Fibroblast of lung (primary cell): ENCODE results near the gene CHST9.

Experiments
- EZH2 ChIP-seq: IDR thresholded peaks from 2 replicates; pipeline ENCODE4 v1.5.1; 2012; ENCODE audit warnings: low read length, control low read depth, mild to moderate bottlenecking; ENCODE audit errors: missing control alignments
- TF ChIP-seq, protein P1 (sequence below), 2 donors: IDR thresholded peaks in 1 of 2; conservative IDR thresholded peaks in 1 of 2; 1 replicate in 1 of 2; 2 replicates in 1 of 2; pipeline ENCODE4 v1.5.1; 2011 to 2012; ENCODE audit warnings: low read length in 2 of 2, control low read depth in 1 of 2, inconsistent platforms in 1 of 2, low read depth in 1 of 2, mild to moderate bottlenecking in 1 of 2

DNA sequence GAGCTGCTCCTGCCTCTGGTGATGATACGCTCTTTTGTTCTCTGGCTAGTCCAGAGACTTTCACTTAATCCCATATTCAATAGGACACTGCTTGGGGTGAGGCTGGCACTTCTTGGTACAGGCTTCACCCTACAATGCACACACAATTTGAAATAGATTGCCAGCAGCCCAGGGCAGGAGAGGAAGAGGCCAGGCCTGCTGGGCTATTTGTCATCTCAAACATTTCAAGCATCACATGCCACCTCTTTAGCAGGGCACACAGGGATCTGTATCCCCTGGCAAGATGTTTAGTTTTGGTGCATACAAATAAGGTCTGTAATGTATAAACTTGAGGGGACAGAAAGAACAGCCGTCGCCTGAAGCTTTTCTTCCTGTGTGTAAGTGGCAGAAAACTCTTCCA lies 120.4 kb downstream of the CHST9 start:
- TF ChIP-seq, protein P1, sequence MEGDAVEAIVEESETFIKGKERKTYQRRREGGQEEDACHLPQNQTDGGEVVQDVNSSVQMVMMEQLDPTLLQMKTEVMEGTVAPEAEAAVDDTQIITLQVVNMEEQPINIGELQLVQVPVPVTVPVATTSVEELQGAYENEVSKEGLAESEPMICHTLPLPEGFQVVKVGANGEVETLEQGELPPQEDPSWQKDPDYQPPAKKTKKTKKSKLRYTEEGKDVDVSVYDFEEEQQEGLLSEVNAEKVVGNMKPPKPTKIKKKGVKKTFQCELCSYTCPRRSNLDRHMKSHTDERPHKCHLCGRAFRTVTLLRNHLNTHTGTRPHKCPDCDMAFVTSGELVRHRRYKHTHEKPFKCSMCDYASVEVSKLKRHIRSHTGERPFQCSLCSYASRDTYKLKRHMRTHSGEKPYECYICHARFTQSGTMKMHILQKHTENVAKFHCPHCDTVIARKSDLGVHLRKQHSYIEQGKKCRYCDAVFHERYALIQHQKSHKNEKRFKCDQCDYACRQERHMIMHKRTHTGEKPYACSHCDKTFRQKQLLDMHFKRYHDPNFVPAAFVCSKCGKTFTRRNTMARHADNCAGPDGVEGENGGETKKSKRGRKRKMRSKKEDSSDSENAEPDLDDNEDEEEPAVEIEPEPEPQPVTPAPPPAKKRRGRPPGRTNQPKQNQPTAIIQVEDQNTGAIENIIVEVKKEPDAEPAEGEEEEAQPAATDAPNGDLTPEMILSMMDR (conservative IDR thresholded peaks at IDR 0.05 in 1 of 2, IDR thresholded peaks at IDR 0.05 in 1 of 2; ENCODE audit: low read depth in 1 of 2, low read length in 2 of 2), result no peak
- TF ChIP-seq EZH2, result no peak
